Activated CD4-positive, alpha-beta T cell treated with anti-CD3 and anti-CD28 coated beads, Interleukin-2, Interleukin-4, amounts not matched to agents 100 ng/mL and 50 ng/mL, durations not matched to agents 16 hours and 8 hours (primary cell): ENCODE data around the gene AXIN2.
"Not testable (repeated sequence)": the region's sequence is repeated elsewhere in the genome, so short reads cannot be mapped to it uniquely, and the experiment has no call there.

ENCODE experiments used
- DNase-seq: peaks from one replicate; pipeline ENCODE4 v3.0.0-alpha.2; 2020; ENCODE audit warnings: low spot score

The AXIN2 gene

DNA sequence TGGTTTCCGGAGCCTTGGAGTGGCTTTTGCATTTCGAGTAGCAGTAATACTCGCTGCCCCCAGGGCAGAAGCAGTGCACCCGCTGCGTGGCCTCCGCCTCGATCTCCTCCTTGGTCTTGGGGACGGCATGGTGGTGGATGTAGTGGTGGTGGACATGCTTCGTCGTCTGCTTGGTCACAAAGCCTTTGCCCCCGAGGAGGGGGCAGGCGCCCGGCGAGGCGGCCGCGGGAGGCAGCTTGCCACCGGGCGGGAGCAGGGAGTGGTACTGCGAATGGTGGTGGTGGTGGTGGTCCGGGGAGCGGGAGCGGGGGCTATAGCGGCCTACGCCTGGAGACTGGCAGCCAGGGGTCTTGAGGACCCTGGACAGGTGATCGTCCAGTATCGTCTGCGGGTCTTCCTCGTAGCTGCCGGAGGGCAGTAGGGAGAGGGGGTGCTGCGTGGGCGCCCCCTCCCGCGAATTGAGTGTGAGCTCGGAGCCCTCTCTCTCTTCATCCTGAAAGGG, 24.1 kb downstream of the AXIN2 start:
- no peak for DNase-seq

DNA sequence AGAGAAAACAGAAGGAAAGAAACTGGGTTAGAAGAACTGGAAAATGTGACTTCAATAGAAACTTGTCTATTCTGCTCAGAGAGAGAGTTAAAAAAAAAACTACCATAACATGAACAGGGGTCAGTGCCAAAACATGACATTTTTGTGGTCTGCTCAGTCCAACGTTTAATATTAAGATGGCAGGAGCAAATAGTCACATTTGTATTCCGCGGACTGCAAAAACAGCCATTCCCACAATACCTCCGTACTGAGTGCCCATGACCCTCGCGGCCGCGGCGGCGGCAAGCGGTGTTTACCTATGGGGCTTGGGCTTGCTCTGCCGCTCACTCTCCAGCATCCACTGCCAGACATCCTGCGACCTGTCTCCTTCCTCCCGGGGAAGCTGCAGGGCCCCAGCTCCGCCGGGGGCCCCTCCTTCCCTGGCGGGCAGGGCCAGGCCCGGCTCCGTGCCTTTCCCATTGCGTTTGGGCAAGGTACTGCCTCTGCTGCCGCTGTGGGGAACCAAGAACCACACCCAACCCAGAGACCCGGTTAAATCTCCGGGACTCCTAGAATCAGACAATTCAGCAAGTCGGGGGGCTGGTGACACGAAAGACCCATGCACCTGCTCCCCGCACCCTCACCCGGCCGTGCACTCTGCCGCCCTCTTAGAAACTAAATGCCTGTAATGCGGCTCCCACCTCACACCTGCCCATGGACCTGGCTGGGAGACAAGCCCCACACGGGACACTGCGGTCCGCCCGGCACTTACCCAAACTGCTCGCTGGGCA, 24.7 kb downstream of the AXIN2 start:
- no peak for DNase-seq

DNA sequence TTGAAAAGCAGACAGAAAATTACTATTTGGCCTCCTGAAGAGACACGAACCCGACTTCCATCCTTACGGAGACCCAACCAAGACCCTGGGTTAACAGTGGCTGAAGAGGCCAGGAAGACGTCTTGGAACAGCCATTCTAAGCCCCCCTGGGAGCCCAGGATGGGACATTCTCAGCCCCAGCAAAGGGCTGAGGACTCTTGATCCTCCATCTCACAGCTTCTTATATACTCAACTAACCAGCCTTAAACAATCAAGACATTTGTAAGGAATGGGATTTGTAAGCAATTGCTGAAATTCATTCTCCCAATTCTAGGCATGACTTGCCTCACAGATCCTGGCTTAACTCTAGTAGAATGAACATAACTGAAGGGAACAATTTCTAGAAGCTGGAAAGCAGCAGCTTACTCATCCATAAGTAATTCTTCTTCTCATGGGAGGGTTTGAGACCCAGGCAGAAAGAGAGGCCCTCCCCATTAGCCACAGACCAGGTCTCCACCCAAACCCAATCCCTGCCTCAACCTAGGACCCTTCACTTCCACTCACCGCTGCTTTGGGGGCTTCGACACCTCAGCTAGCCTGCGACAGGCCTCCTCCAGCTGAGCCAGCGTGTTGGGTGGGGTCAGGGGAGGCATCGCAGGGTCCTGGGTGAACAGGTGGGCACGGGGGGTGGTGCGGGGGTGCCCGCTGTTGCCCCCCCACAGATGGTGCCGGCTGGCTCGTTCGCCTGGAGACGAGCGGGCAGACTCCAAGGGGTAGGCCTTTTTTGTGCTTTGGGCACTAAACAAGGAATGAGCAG, 25.5 kb downstream of the AXIN2 start:
- no peak for DNase-seq

- no peak for DNase-seq
These were observed 27.5 kb downstream of the AXIN2 start for GRCh38 chr17:65533852-65534457.

GRCh38 chr17:65533056-65533745, 28.2 kb downstream of the AXIN2 start:
- no peak for DNase-seq

DNA sequence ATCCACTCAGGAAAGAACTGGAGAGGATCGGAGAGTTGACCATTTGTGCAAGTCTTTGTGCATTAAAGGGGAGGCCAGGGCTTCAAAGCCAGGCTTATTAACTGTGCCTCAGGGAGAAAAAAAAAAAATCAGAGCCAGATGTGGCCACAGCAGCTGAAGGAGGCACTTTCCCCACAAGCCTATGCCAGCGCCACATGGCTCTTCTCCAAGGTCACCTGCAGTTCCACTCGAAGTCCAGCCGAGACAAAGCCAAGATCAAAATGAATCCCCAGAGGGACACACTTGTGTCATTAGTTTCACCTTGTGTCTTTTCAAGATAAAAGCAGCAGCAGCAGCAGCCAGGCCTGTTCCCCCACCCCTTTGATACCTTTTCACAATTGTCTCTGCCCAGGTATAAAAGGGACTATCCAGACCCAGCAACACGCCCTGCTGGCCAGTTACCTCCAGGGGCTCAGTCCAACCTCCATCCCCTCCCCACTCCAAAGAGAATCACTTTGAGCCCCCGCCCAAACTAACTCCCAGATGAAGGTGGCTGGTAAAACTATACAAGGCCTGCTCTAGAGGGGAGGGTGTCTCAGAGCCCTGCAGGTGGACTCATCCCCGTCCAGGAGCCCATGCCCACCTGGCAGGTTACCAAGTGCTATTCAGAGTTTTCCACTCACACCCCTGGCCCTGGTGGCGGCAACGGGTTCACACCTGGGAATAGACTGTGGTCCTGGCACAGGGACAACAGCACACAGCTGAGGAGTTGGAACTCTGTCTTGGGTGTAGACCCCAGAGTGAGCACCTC, 29.2 kb downstream of the AXIN2 start:
- DNase-seq: no peak

- no peak for DNase-seq
These were observed 30.0 kb downstream of the AXIN2 start for GRCh38 chr17:65531256-65532100.

DNA sequence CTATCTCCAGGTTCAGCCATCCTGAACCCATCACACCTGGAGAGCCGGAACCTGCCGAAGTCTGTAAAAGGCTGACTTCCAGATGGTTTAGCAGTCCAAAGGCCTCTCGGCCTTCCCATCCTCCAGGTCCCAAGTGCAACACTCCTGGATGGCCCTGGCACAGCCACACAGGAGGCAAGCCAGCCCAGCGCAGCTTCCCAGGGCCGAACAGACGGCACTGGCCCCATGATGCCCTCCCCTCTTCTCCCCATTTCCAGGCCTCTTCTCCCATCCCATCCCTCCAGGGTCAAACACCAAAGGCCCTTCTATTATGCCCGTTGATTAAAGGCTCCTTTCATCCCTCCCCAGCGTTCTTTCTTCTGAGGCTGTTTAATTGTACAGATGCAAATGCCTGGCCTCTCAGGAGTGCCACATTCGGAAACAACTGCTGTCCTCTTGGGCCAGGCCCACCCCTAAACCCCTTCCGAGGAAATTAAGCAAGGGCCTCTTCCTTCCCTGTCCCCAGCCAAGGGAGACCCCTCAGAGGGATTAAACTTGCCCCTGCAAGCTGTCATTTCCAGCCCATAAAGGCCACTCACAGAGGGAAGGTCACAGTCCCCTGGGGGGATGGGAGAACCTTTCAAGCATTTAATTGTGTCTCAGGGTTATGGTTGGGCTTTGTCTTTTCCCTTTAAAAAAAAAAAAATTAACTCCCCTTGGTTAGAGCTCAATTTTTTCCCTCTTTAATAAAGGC, 30.8 kb downstream of the AXIN2 start:
- DNase-seq: no peak

GRCh38 chr17:65529761-65530522, 31.5 kb downstream of the AXIN2 start:
- no peak for DNase-seq

GRCh38 chr17:65529040-65529633, 32.3 kb downstream of the AXIN2 start:
- no peak for DNase-seq

DNA sequence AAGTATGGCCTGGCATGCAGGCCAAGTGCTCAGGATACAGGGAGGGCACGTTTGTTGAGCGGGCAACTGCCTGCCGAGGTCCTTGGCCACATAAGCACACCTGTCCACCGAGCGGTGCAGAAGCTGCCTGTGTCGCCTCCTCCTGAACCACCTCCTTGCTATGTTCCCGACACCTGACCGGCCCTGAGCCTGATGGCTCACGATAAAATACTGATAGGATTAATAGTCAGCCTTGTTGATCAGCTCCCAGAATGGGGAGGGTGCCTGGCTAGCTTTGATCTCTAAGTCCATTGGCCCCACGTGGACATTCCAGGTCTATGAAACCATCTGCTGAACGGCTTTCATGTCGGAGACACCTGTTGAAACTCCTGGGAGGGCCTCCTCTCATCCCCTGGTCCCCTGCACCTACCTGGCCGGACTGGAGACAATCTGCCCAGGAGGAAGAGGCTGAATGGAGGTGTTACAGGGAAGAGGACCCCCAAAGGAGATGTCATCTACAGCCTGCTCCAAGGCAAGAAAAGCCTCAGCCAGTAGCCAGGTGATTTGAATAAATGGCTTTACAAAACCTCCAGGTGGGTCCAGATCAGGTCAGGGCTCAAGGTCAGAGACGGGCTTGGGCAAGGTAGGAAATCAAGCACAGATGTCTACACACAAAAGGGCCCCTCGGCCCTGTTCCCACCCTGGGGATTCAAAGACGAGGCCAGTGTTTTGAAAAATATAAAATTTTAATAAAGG, 33.4 kb downstream of the AXIN2 start:
- DNase-seq: no peak

GRCh38 chr17:65527381-65527780, 34.1 kb downstream of the AXIN2 start:
- no peak for DNase-seq

DNA sequence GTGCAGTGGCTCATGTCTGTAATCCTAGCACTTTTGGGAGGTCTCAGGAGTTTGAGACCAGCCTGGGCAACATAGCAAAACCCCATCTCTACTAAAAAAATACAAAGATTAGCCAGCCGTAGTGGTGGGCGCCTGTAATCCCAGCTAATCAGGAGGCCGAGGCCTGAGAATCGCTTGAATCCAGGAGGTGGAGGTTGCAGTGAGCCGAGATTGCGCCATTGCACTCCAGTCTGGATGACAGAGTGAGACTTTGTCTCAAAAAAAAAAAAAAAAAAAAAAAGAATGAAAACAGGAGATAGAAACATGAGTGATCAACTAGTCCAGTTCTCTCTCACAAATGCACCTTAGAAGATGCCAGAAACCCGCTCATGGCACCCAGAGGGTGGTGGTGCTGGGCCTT, 34.6 kb downstream of the AXIN2 start:
- not testable (repeated sequence) for DNase-seq

GRCh38 chr17:65523853-65524664, 37.4 kb downstream of the AXIN2 start:
- DNase-seq: no peak

DNA sequence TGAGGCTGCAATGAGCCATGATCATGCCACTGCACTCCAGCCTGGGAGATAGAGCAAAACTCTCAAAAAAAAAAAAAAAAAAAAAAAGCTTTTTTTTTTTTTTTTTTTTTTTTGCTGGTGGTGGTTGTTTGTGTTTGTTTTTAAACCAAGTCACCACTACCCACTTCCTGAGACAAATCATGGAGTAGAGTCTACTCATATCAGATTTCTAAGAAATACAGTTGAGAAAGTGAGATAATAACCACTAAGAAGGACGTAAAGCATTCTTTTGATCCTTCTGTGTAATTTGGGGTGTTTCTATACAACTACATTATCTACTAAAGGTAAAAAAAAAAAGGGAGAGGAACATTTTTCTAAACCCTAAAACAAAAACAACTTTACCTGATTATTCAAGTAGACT, 38.0 kb downstream of the AXIN2 start:
- DNase-seq: peak; percentile 76

GRCh38 chr17:65522751-65523404, 38.6 kb downstream of the AXIN2 start:
- DNase-seq: no peak
